ENCODE results near the gene FMN2.
"Not testable (repeated sequence)": the region's sequence is repeated elsewhere in the genome, so short reads cannot be mapped to it uniquely, and the experiment has no call there.

The FMN2 gene

DNA sequence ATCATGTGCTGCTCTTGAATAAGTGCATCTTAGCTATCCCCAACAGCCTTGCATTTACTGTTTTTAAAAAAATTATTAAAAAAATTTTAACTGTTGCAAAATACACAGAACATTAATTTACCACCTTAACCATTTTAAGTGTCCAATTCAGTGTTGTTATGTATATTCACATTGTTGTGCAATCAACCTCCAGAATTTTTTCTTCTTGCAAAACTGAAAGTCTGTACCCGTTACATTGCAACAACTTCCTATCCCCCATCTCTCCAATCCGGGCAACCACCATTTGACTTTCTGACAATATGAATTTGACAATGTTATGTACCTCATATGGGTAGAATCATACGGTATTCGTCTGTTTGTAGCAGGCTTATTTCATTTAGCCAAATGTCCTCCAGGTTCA is 83.1 kb downstream of the FMN2 start:
- peaks cover 6% of the 10 kb centered on the region for H3K27me3 Mint-ChIP-seq (ENCODE audit: low read depth, poor library complexity)
- H3K36me3 Mint-ChIP-seq (ENCODE audit: low read depth) = no peaks in the 10 kb centered on the region
- H3K9me3 Mint-ChIP-seq = no peaks in the 10 kb centered on the region
- H3K4me1 Mint-ChIP-seq = peaks cover 15% of the 10 kb centered on the region
- TF ChIP-seq, protein P1, sequence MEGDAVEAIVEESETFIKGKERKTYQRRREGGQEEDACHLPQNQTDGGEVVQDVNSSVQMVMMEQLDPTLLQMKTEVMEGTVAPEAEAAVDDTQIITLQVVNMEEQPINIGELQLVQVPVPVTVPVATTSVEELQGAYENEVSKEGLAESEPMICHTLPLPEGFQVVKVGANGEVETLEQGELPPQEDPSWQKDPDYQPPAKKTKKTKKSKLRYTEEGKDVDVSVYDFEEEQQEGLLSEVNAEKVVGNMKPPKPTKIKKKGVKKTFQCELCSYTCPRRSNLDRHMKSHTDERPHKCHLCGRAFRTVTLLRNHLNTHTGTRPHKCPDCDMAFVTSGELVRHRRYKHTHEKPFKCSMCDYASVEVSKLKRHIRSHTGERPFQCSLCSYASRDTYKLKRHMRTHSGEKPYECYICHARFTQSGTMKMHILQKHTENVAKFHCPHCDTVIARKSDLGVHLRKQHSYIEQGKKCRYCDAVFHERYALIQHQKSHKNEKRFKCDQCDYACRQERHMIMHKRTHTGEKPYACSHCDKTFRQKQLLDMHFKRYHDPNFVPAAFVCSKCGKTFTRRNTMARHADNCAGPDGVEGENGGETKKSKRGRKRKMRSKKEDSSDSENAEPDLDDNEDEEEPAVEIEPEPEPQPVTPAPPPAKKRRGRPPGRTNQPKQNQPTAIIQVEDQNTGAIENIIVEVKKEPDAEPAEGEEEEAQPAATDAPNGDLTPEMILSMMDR (IDR thresholded peaks at IDR 0.05) = no peak
- no peak for DNase-seq
- no peak overlapping the region for H3K27ac Mint-ChIP-seq
- no peak overlapping the region for H3K4me3 Mint-ChIP-seq

DNA sequence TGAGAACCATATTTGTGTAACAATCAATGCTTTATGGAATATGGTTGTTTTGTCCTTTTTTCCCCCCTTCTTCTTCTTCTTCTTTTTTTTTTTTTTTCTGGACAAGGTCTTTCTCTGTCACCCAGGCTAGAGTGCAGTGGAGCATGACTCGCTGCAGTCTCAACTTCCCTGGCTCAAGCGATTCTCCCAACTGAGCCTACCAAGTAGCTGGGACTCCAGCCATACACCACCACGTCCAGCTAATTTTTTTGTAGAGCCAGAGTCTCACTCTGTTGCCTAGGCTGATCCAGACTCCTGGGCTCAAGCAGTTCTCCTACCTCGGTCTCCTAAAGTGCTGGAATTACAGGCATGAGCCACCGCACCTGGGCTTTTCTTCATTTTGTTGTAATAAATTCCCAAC is 86.7 kb downstream of the FMN2 start:
- TF ChIP-seq, protein P1 (IDR thresholded peaks at IDR 0.05) = no peak
- Mint-ChIP-seq H3K4me1 (peaks cover 15% of the 10 kb centered on the region), H3K4me3 (no peak overlapping the region), H3K27me3 (ENCODE audit: low read depth, poor library complexity) (no peaks in the 10 kb centered on the region), H3K36me3 (ENCODE audit: low read depth) (no peaks in the 10 kb centered on the region), H3K27ac (no peak overlapping the region), H3K9me3 (no peaks in the 10 kb centered on the region)
- peak; percentile 12 for DNase-seq

DNA sequence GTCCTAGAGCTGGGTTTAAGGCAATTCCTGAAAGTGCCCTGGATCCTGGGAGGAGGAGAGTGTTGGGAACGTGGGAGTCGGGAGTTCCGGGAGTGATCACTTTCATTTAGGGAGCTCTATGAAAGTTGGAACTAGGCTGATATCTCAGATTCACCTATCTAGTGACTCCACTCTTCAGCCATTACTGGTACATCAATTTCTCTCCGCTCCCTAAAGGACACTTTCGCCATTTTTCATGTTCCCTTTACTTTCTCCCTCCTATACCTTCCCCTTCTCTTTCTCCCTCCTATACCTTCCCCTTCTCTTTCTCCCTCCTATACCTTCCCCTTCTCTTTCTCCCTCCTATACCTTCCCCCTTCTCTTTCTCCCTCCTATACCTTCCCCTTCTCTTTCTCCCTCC is 93.0 kb downstream of the FMN2 start:
- H3K27ac Mint-ChIP-seq; H3K4me3 Mint-ChIP-seq; H3K4me1 Mint-ChIP-seq; H3K9me3 Mint-ChIP-seq; DNase-seq; H3K36me3 Mint-ChIP-seq (ENCODE audit: low read depth): not testable (repeated sequence)
- H3K27me3 Mint-ChIP-seq (ENCODE audit: low read depth, poor library complexity) = peaks cover 28% of the 10 kb centered on the region

DNA sequence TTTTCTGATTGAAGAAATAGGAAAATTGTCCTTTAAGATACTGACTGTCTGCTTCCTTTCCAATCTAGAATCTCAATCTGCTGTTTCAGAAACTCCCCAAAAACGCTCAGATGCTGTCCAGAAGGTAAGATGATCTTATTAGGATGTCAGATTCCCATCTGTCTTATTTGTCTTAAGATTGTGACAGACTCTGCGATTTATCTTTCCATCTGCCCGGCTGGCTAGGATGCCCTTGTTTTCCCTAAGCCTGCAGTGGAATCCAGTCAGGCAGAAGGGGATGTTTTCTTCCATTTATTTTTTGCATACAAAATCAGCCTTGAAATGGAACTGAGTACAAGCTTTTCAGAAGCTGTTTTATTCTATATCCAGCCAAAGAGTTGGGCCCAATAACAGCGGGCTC is 96.5 kb downstream of the FMN2 start:
- peaks cover 28% of the 10 kb centered on the region for H3K27me3 Mint-ChIP-seq (ENCODE audit: low read depth, poor library complexity)
- H3K9me3 Mint-ChIP-seq = no peaks in the 10 kb centered on the region
- TF ChIP-seq, protein P1 (IDR thresholded peaks at IDR 0.05) = no peak
- no peak overlapping the region for H3K27ac Mint-ChIP-seq
- no peak for DNase-seq
- no peaks in the 10 kb centered on the region for H3K36me3 Mint-ChIP-seq (ENCODE audit: low read depth)
- H3K4me1 Mint-ChIP-seq = no peaks in the 10 kb centered on the region
- H3K4me3 Mint-ChIP-seq = no peak overlapping the region

DNA sequence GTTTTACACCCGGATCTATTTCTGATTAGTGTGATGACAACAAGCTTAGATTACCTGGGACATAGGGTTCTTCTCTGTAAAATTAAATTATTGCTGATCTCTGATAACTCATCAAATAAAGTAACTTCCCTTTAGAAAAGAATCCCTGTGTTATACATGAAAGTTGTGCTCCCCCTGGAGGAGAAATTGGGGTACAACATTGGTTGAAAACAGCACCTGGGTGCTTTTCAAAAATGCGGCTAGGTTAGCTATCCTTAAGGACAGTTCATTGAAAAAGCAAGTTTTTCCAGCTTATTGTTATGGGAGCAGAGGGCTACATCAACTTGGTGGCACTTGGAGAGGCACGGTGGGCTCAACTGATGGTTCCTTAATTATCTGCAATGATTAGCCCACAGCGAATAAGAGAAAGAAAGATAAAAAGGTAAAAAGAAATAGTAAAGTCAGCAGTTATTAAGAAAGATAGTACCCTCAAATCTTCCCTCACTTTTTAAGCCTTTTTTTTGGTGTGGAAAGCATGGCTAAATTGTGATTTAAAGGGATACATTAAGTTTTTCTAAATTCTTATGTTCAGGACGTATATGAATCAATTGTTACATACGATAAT is 97.8 kb downstream of the FMN2 start:
- Mint-ChIP-seq H3K27me3 (ENCODE audit: low read depth, poor library complexity) (peaks cover 26% of the 10 kb centered on the region), H3K4me1 (no peaks in the 10 kb centered on the region), H3K36me3 (ENCODE audit: low read depth) (no peaks in the 10 kb centered on the region), H3K27ac (no peak overlapping the region), H3K9me3 (no peaks in the 10 kb centered on the region), H3K4me3 (no peak overlapping the region)
- DNase-seq = peak; percentile 47
- TF ChIP-seq, protein P1 (IDR thresholded peaks at IDR 0.05) = peak; percentile 83

DNA sequence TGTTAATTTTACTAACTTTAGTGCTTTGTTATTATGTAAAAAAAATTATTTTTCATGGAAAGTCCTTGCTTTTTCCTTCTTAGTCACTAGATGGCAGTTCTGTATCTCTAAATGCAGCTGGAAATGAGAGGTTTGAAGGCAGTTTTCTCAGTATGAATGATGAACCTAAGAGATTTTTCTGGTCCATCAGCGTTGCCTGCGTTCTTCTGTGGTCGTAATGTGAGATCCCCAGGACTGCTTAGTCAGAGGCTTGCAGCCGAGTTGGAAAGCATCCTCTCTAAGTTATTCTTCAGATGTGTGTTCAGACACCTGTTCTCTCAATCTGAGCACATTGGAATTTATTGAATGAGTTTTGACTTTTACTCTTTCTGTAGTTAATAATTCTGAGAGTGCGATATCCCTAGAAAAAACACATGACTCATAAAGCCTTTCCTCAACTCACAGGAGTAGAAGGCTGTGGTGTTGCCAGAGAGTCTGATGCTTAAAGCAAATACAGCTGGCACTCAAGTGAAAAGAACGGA is 99.3 kb downstream of the FMN2 start:
- H3K4me1 Mint-ChIP-seq = no peaks in the 10 kb centered on the region
- H3K36me3 Mint-ChIP-seq (ENCODE audit: low read depth) = no peaks in the 10 kb centered on the region
- H3K27ac Mint-ChIP-seq = no peak overlapping the region
- TF ChIP-seq, protein P1 (IDR thresholded peaks at IDR 0.05) = peak; percentile 45
- no peak overlapping the region for H3K4me3 Mint-ChIP-seq
- H3K27me3 Mint-ChIP-seq (ENCODE audit: low read depth, poor library complexity) = peaks cover 11% of the 10 kb centered on the region
- DNase-seq = peak; percentile 8
- H3K9me3 Mint-ChIP-seq = no peaks in the 10 kb centered on the region

Measured in nephron progenitor cell (in vitro differentiated cells).